HepG2 (cell line): Measurements from ENCODE around the gene PXT1. TPM values are rescaled to one million over a fixed set of nuclear protein-coding genes. Genes with fewer than 3 reads are reported as not detected.

Source experiments
- AHR ChIP-seq: IDR thresholded peaks from 2 replicates; pipeline ENCODE4 v1.6.1; 2018; ENCODE audit warnings: missing genetic modification reagents, missing compliant biosample characterization
- ASH2L ChIP-seq: fragments of 300-600, 200-600 bp; sonication (generic); IDR thresholded peaks from 2 replicates; pipeline ENCODE4 v1.7.0; 2017; ENCODE audit warnings: low read depth, mild to moderate bottlenecking, moderate library complexity, mixed read lengths, low read length; ENCODE audit not compliant: insufficient read length
- GATAD2A ChIP-seq: IDR thresholded peaks from 2 replicates; pipeline ENCODE4 v1.6.1; 2016
- MIER3 ChIP-seq: IDR thresholded peaks from 2 replicates; pipeline ENCODE4 v1.6.1; 2016; ENCODE audit warnings: missing compliant biosample characterization, borderline replicate concordance
- NFIC ChIP-seq: IDR thresholded peaks from 2 replicates; pipeline ENCODE4 v1.6.1; 2012; ENCODE audit warnings: mild to moderate bottlenecking, low read length, inconsistent platforms
- RXRB ChIP-seq: IDR thresholded peaks from 2 replicates; pipeline ENCODE4 v1.6.1; 2016; ENCODE audit warnings: borderline replicate concordance, missing genetic modification reagents, missing compliant biosample characterization
- SSRP1 ChIP-seq: IDR thresholded peaks from 2 replicates; pipeline ENCODE4 v1.6.1; 2016; ENCODE audit warnings: control low read depth
- TIGD3 ChIP-seq: sonication (generic); formaldehyde crosslinking; IDR thresholded peaks from 2 replicates; pipeline ENCODE4 v1.5.1; 2020; ENCODE audit warnings: mild to moderate bottlenecking, missing genetic modification reagents, borderline replicate concordance
- ZBTB1 ChIP-seq: sonication (generic); formaldehyde crosslinking; IDR thresholded peaks from 2 replicates; pipeline ENCODE4 v1.4.0; 2020; ENCODE audit warnings: missing genetic modification reagents, borderline replicate concordance
- ZFP1 ChIP-seq: IDR thresholded peaks from 2 replicates; pipeline ENCODE4 v1.6.1; 2016
- ZNF431 ChIP-seq: sonication (generic); formaldehyde crosslinking; IDR thresholded peaks from 2 replicates; pipeline ENCODE4 v1.9.0; 2022; ENCODE audit warnings: missing genetic modification reagents, low read depth, mild to moderate bottlenecking, borderline replicate concordance
- ZNF562 ChIP-seq: sonication (generic); formaldehyde crosslinking; IDR thresholded peaks from 2 replicates; pipeline ENCODE4 v1.8.0; 2022; ENCODE audit warnings: missing genetic modification reagents, borderline replicate concordance
- ZNF569 ChIP-seq: sonication (generic); formaldehyde crosslinking; IDR thresholded peaks from 2 replicates; pipeline ENCODE4 v1.5.0; 2020; ENCODE audit warnings: mild to moderate bottlenecking, missing genetic modification reagents, moderate library complexity, borderline replicate concordance
- ZNF652 ChIP-seq: IDR thresholded peaks from 2 replicates; pipeline ENCODE4 v1.6.1; 2016; ENCODE audit warnings: low read depth, borderline replicate concordance
- ZNF678 ChIP-seq: sonication (generic); formaldehyde crosslinking; IDR thresholded peaks from 2 replicates; pipeline ENCODE4 v1.4.0; 2020; ENCODE audit warnings: mild to moderate bottlenecking, missing genetic modification reagents
- polyA plus RNA-seq, 8 experiments: library from polyadenylated mRNA; depleted of rRNA in 3 of 8; stranded (reverse) in 7 of 8; unstranded in 1 of 8; fragments of >200 nt; fragmentation: Illumina TruSeq in 4 of 8; extraction: Trizol in 4 of 8; gene quantifications; 2 replicates each; pipeline versions ENCODE4 v1.2.1 to v1.2.3, GENCODE V29; 2011 to 2016; ENCODE audit warnings: low read depth in 4 of 8, missing spikeins in 1 of 8, mixed read lengths in 1 of 8; ENCODE audit not compliant: insufficient read depth in 1 of 8
- total RNA-seq, 5 experiments: library from RNA; depleted of rRNA; stranded (reverse); fragments of >200 nt; fragmentation: Illumina TruSeq; extraction: Trizol; gene quantifications; 2 replicates each; pipeline ENCODE4 v1.2.3, GENCODE V29; 2016; ENCODE audit warnings: low read depth in 1 of 5
- TF ChIP-seq, protein P1 (sequence below), 2 experiments: fragments of 450-650 bp in 1 of 2; sonication (generic) in 1 of 2; formaldehyde crosslinking in 1 of 2; IDR thresholded peaks; 2 replicates each; pipeline versions ENCODE4 v1.6.1 to v1.8.0; 2016 to 2022; ENCODE audit warnings: antibody characterized with exemption in 1 of 2, mild to moderate bottlenecking in 1 of 2, missing genetic modification reagents in 1 of 2
- TF ChIP-seq, protein P2 (sequence below): sonication (generic); formaldehyde crosslinking; IDR thresholded peaks from 2 replicates; pipeline ENCODE4 v1.4.0; 2020; ENCODE audit warnings: mild to moderate bottlenecking, missing genetic modification reagents

Gene PXT1
- total and polyA plus RNA-seq, 2 of the 13 experiments (the other 11 are each of a cell fraction or from before 2014, with no cell fraction given) = 0.04 TPM; not detected in 1

- TF ChIP-seq, protein P1, sequence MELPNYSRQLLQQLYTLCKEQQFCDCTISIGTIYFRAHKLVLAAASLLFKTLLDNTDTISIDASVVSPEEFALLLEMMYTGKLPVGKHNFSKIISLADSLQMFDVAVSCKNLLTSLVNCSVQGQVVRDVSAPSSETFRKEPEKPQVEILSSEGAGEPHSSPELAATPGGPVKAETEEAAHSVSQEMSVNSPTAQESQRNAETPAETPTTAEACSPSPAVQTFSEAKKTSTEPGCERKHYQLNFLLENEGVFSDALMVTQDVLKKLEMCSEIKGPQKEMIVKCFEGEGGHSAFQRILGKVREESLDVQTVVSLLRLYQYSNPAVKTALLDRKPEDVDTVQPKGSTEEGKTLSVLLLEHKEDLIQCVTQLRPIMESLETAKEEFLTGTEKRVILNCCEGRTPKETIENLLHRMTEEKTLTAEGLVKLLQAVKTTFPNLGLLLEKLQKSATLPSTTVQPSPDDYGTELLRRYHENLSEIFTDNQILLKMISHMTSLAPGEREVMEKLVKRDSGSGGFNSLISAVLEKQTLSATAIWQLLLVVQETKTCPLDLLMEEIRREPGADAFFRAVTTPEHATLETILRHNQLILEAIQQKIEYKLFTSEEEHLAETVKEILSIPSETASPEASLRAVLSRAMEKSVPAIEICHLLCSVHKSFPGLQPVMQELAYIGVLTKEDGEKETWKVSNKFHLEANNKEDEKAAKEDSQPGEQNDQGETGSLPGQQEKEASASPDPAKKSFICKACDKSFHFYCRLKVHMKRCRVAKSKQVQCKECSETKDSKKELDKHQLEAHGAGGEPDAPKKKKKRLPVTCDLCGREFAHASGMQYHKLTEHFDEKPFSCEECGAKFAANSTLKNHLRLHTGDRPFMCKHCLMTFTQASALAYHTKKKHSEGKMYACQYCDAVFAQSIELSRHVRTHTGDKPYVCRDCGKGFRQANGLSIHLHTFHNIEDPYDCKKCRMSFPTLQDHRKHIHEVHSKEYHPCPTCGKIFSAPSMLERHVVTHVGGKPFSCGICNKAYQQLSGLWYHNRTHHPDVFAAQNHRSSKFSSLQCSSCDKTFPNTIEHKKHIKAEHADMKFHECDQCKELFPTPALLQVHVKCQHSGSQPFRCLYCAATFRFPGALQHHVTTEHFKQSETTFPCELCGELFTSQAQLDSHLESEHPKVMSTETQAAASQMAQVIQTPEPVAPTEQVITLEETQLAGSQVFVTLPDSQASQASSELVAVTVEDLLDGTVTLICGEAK (IDR thresholded peaks at IDR 0.05) = no peak
- TF ChIP-seq, protein P1 (CRISPR knock-in tag; IDR thresholded peaks at IDR 0.05) = no peak
- TF ChIP-seq GATAD2A (CRISPR knock-in tag) = peak; percentile 35; the same call in 1 of the 2 replicates
- TF ChIP-seq RXRB (CRISPR knock-in tag) = no peak
- TF ChIP-seq AHR (CRISPR knock-in tag) = no peak
- TF ChIP-seq ZNF562 (CRISPR knock-in tag) = no peak
- TF ChIP-seq SSRP1 (CRISPR knock-in tag) = no peak
- TF ChIP-seq ZBTB1 (CRISPR knock-in tag) = no peak
- TF ChIP-seq ZNF569 (CRISPR knock-in tag) = no peak
- TF ChIP-seq ZNF652 (CRISPR knock-in tag) = no peak
- TF ChIP-seq ZNF431 (CRISPR knock-in tag) = no peak
- no peak for TF ChIP-seq TIGD3 (CRISPR knock-in tag)
- TF ChIP-seq NFIC = no peak
- no peak for TF ChIP-seq ZNF678 (CRISPR knock-in tag)
- TF ChIP-seq, protein P2, sequence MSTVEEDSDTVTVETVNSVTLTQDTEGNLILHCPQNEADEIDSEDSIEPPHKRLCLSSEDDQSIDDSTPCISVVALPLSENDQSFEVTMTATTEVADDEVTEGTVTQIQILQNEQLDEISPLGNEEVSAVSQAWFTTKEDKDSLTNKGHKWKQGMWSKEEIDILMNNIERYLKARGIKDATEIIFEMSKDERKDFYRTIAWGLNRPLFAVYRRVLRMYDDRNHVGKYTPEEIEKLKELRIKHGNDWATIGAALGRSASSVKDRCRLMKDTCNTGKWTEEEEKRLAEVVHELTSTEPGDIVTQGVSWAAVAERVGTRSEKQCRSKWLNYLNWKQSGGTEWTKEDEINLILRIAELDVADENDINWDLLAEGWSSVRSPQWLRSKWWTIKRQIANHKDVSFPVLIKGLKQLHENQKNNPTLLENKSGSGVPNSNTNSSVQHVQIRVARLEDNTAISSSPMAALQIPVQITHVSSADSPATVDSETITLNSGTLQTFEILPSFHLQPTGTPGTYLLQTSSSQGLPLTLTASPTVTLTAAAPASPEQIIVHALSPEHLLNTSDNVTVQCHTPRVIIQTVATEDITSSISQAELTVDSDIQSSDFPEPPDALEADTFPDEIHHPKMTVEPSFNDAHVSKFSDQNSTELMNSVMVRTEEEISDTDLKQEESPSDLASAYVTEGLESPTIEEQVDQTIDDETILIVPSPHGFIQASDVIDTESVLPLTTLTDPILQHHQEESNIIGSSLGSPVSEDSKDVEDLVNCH = no peak
- no peak for TF ChIP-seq MIER3 (CRISPR knock-in tag)
- no peak for TF ChIP-seq ASH2L
- TF ChIP-seq ZFP1 = no peak; the same call in 1 of the 2 replicates
These were observed 101.8 kb downstream of the PXT1 start (continued) for GRCh38 chr6:36340618-36341454.
